Prostate gland (tissue), 2 donors: ENCODE data around the gene BZW2.

Experiments used
- CTCF ChIP-seq, 4 experiments: fragments of 200-600 bp in 2 of 4; fragments of 450-650 bp in 2 of 4; sonication (generic) in 2 of 4; IDR thresholded peaks; 1 replicate in 3 of 4; 2 replicates in 1 of 4; pipeline ENCODE4 v1.5.1; 2016 to 2019; ENCODE audit warnings: antibody characterized with exemption in 4 of 4, mild to moderate bottlenecking in 2 of 4, moderate library complexity in 2 of 4
- POLR2AphosphoS5 ChIP-seq: sonication (generic); formaldehyde crosslinking; IDR thresholded peaks from one replicate; pipeline ENCODE4 v1.6.1; 2017; ENCODE audit warnings: antibody characterized with exemption

- TF ChIP-seq POLR2AphosphoS5 (no peak), CTCF (IDR thresholded peaks at IDR 0.05) (no peak)
These were observed 95.0 kb downstream of the BZW2 start for GRCh38 chr7:16740996-16741395.
